OCI-M1 (cell line): ENCODE measurements around the gene STS.
A peak's percentile ranks its signal among the peaks of the same experiment; 100 is the strongest.

Source experiments
- DNase-seq: peaks from one replicate; lab custom pipeline; 2025; lab: John Stamatoyannopoulos, UW

STS gene

DNA sequence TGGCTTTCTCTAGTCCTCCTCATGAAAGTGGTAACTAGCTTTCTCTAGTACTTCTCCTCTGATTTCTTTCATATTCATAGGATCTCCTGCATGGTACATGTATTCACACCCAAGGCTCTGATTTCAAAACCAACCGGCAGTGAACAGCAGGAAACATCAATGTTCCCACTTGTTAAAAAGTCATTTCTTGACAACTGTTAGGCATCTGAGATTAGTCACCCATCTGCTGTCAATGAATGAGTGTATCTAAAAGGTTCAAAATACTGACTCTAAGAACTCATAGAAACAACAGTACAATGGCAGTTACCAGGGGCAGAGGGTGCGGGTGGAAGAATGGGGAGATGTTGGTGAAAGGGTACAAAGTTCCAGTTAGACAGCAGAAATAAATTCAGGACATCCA lies 31.9 kb downstream of the STS start:
- no peak for DNase-seq

DNA sequence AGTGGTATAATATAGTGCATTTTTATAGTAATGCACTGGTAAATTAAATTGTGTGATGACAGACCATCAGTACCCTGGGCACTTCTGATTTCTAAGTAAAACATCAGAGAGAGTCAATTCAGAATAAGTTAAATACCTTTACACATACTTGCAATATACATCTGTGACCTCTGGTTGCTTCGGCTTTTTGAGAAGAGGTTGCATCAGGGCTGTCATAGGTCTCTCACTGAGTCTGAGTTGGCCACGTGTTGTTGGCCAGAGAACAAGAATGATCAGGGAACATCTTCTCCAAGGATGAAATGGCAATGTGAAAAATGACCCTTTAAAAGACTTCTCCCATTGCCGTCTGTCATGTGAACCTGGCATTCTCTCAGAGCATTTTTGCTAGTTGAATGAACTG lies 37.3 kb downstream of the STS start:
- no peak for DNase-seq

DNA sequence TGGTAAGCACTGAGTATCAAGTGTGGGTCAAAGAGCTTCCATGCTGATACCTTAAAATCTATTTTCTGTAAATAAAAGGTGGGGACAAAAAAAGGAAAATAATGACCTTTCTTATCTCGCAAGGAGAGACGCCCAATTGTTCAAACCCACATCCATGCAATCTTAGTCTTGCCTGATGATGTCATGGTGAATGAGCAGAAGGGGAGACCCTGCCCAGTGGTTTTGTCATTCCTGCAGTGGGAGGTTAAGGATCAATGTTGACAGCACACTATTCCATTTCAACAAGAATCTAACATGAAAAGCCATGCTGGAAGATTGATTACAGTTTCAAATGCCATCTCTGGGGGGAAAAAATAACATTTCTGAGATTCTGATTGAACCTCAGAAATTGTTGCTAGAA lies 41.2 kb downstream of the STS start:
- DNase-seq, result no peak

DNA sequence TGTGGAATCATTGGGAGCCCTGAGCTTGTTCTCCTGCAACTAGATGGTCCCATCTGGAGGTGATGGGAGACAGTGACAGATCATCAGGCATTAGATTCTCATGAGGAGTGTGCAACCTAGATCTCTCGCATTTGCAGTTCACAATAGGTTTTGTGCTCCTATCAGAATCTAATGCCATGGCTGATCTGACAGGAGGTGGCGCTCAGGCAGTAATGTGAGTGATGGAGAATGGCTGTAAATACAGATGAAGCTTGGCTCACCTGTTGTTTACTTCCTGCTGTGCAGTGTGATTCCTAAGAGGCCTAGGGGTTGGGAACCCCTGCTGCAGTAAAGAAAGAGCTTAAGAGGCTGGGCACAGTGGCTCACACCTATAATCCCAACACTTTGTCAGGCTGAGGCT lies 42.6 kb downstream of the STS start:
- no peak for DNase-seq

DNA sequence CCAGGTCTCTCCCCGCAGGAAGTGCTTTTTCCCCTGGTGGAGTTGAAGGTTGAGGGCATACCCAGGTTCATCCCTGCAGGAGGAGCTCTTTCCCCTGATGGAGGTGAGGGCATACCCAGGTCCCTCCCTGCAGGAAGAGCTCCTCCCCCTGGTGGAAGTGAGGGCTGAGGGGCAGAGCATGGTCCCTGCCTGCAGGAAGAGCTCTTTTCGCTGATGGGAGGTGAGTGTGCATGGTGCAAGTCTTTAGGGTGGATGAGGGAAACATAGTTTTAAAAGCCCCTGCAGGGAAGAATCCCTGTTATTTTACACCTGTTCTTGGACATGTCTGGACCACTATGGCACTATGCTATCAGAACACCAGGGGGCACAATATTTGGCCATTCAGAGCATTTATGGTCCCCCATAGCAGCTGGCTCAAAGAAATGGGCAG lies 44.2 kb downstream of the STS start:
- DNase-seq, result peak; percentile 0

DNA sequence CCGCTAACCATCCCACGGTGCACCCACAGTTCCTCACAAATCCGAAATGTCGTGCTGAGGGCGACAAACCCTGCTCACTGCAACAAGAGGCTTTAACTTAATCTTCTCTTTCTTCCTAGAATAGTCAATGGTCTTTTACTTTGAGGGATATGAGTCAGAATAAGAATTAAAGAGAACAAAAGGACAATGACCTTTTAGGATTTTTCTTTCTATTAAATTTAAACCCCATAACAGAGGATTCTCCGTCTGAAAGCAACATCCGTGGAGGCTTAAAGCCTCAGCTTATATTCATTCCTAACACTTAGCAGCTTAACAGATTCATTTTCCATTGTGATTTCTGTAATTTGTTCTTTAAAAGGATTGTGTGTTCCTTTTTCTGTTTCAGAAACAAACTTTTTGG lies 45.4 kb downstream of the STS start:
- no peak for DNase-seq

DNA sequence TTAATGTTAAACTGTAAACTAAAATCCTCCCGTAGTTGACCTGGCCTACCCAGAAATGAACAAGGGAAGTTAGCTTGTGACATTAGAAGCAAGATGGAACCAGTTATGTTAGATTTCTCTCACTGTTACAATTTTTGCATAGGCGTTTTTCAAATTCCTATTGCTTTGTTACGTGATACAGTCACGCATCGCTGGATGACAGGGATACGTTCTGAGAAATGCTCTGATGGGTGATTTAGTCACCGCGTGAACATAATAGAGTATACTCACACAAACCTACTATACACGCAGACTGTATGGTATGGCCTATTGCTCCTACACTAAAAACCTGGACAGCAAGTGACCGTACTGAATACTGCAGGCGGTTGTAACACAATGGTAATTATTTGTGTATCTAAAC lies 47.1 kb downstream of the STS start:
- no peak for DNase-seq
